HepG2 (cell line): Measurements from ENCODE around the gene SLC43A3. TPM values are rescaled to one million over a fixed set of nuclear protein-coding genes. Genes with fewer than 3 reads are reported as not detected.
A peak's percentile ranks its signal among the peaks of the same experiment; 100 is the strongest.

ENCODE experiments used
- ATAC-seq: fragments of 200-7000 bp; cut with Tn5 transposase; 3 replicates; pipeline ENCODE4 v1.9.1; 2020; ENCODE audit warnings: mild to moderate bottlenecking, moderate library complexity
- BruUV-seq: library from RNA; stranded (reverse); fragments of 400-500 nt; replicated peaks from 2 replicates; lab custom pipeline; 2021; lab: Mats Ljungman, UMichigan
- CTCF ChIA-PET: fragments of 300-600 bp; formaldehyde crosslinking; extraction: SDS; loops from one replicate; lab custom pipeline; 2021; ENCODE audit warnings: low total read pairs, inconsistent platforms, low intra/inter-chr PET ratio; lab: Yijun Ruan, JAX
- POLR2A ChIA-PET: fragments of 350-600 bp; sonication (Branson Sonifier 250); formaldehyde crosslinking; loops from one replicate; lab custom pipeline; 2020; ENCODE audit warnings: antibody characterized with exemption, inconsistent platforms; lab: Yijun Ruan, JAX
- DNase-seq: peaks from one replicate; pipeline ENCODE4 v3.0.0-alpha.2; 2015; ENCODE audit warnings: low spot score
- FAIRE-seq: peaks from 3 replicates; lab custom pipeline; 2011; peaks lifted over from hg19 to GRCh38; lab: Jason Lieb, UNC
- H2AFZ ChIP-seq: one replicate; pipeline ENCODE4 v1.6.1; 2011; ENCODE audit warnings: low read length, inconsistent platforms
- H3K27ac ChIP-seq: fragments of 300-600 bp; 3 replicates; pipeline ENCODE4 v1.8.0; 2011; ENCODE audit warnings: mixed run types, mild to moderate bottlenecking, mixed read lengths, low read length, inconsistent platforms; ENCODE audit not compliant: insufficient read depth; ENCODE audit errors: extremely low read length
- H3K27me3 ChIP-seq, 2 experiments: fragments of 200-600 bp in 1 of 2; 2 replicates in 1 of 2; 3 replicates in 1 of 2; pipeline versions ENCODE4 v1.6.0 to v1.8.0; 2011; ENCODE audit warnings: low read length in 2 of 2, mild to moderate bottlenecking in 2 of 2, moderate library complexity in 2 of 2, inconsistent platforms in 1 of 2; ENCODE audit not compliant: insufficient read depth in 2 of 2, control insufficient read depth in 1 of 2
- H3K36me3 ChIP-seq, 2 experiments: fragments of 200-600 bp in 1 of 2; replicated peaks in 1 of 2; 2 replicates in 1 of 2; 3 replicates in 1 of 2; pipeline versions ENCODE4 v1.5.1 to v1.8.0; 2011; ENCODE audit warnings: low read length in 2 of 2, inconsistent platforms in 1 of 2; ENCODE audit not compliant: insufficient read depth in 2 of 2, control insufficient read depth in 1 of 2
- H3K4me1 ChIP-seq: 2 replicates; pipeline ENCODE4 v1.5.1; 2012; ENCODE audit warnings: low read length, inconsistent platforms; ENCODE audit not compliant: insufficient read depth
- H3K4me2 ChIP-seq: 2 replicates; pipeline ENCODE4 v1.6.0; 2011; ENCODE audit warnings: low read depth, low read length, inconsistent platforms
- H3K4me3 ChIP-seq, 3 experiments: fragments of 200-600 bp in 1 of 3; sonication (generic), shearing (Covaris generic) in 1 of 3; replicated peaks in 1 of 3; 2 replicates each; pipeline ENCODE4 v1.5.1; 2011 to 2016; ENCODE audit warnings: low read length in 3 of 3, inconsistent platforms in 2 of 3, low read depth in 2 of 3, mild to moderate bottlenecking in 2 of 3, control low read depth in 1 of 3, mixed read lengths in 1 of 3; ENCODE audit not compliant: insufficient read depth in 1 of 3
- H3K79me2 ChIP-seq: one replicate; pipeline ENCODE4 v1.6.1; 2011; ENCODE audit warnings: low read length, inconsistent platforms; ENCODE audit not compliant: insufficient read depth
- H3K9ac ChIP-seq: 2 replicates; pipeline ENCODE4 v1.6.0; 2011; ENCODE audit warnings: mild to moderate bottlenecking, low read depth, low read length, inconsistent platforms; ENCODE audit not compliant: insufficient read depth
- H3K9me3 ChIP-seq: 2 replicates; pipeline ENCODE4 v1.5.1; 2012; ENCODE audit warnings: mild to moderate bottlenecking, low read length
- H4K20me1 ChIP-seq: 2 replicates; pipeline ENCODE4 v1.6.0; 2011; ENCODE audit warnings: inconsistent platforms, mild to moderate bottlenecking, low read length, moderate library complexity; ENCODE audit not compliant: insufficient read depth
- MNT ChIP-seq: fragments of 450-650 bp; IDR thresholded peaks from 2 replicates; pipeline ENCODE4 v1.6.1; 2016
- ZNF224 ChIP-seq: sonication (generic); formaldehyde crosslinking; IDR thresholded peaks from 2 replicates; pipeline ENCODE4 v1.5.0; 2020; ENCODE audit warnings: mild to moderate bottlenecking, missing genetic modification reagents
- ZNF576 ChIP-seq: sonication (generic); formaldehyde crosslinking; IDR thresholded peaks from 2 replicates; pipeline ENCODE4 v1.4.0; 2020; ENCODE audit warnings: mild to moderate bottlenecking, missing genetic modification reagents
- ZNF577 ChIP-seq: sonication (generic); formaldehyde crosslinking; IDR thresholded peaks from 2 replicates; pipeline ENCODE4 v1.4.0; 2020; ENCODE audit warnings: mild to moderate bottlenecking, low read depth, missing genetic modification reagents, borderline replicate concordance
- ZNF788 ChIP-seq: sonication (generic); formaldehyde crosslinking; IDR thresholded peaks from 2 replicates; pipeline ENCODE4 v1.5.0; 2020; ENCODE audit warnings: mild to moderate bottlenecking, missing genetic modification reagents, borderline replicate concordance
- WGBS: methylation state at CpG from one replicate; pipeline ENCODE4 v1.1.6; 2017; ENCODE audit warnings: low lambda C conversion rate; 5-methylcytosine and 5-hydroxymethylcytosine counted together
- in situ Hi-C: cut with HindIII; loops from 2 replicates; pipeline ENCODE4 v1.10.0; 2017; ENCODE audit warnings: low pct_unique_long_range_greater_than_20kb; ENCODE audit not compliant: extremely low pct_ligation_motif_present
- intact Hi-C: fragments of 100-400 bp; cut with micrococcal nuclease; formaldehyde crosslinking; loops from one replicate; pipeline ENCODE4 v1.10.0; 2022; ENCODE audit not compliant: unreplicated experiment
- polyA plus RNA-seq, 8 experiments: library from polyadenylated mRNA; depleted of rRNA in 3 of 8; stranded (reverse) in 7 of 8; unstranded in 1 of 8; fragments of >200 nt; fragmentation: Illumina TruSeq in 4 of 8; extraction: Trizol in 4 of 8; gene quantifications; 2 replicates each; pipeline versions ENCODE4 v1.2.1 to v1.2.3, GENCODE V29; 2011 to 2016; ENCODE audit warnings: low read depth in 4 of 8, missing spikeins in 1 of 8, mixed read lengths in 1 of 8; ENCODE audit not compliant: insufficient read depth in 1 of 8
- total RNA-seq, 5 experiments: library from RNA; depleted of rRNA; stranded (reverse); fragments of >200 nt; fragmentation: Illumina TruSeq; extraction: Trizol; gene quantifications; 2 replicates each; pipeline ENCODE4 v1.2.3, GENCODE V29; 2016; ENCODE audit warnings: low read depth in 1 of 5

Gene SLC43A3
- total and polyA plus RNA-seq, 2 of the 13 experiments (the other 11 are each of a cell fraction or from before 2014, with no cell fraction given) = 2.6 TPM; not detected in 1

GRCh38 chr11:57375490-57375889 is 51.4 kb downstream of the SLC43A3 start:
- ATAC-seq = no peak
- intact Hi-C loops (no loop called here), in situ Hi-C loops (no loop called here)
- Histone ChIP-seq H2AFZ (no peak overlapping the region), H3K79me2 (no peaks in the 10 kb centered on the region), H3K4me2 (no peak overlapping the region), H3K4me3 (no peak overlapping the region), H3K9ac (no peak overlapping the region), H3K27me3 (peaks cover 0 to 5% of the 10 kb centered on the region in 2 experiments; a peak in 3 of 5 replicates), H3K27ac (no peak overlapping the region), H4K20me1 (no peaks in the 10 kb centered on the region), H3K4me1 (peaks cover 13% of the 10 kb centered on the region), H3K36me3 (no peaks in the 10 kb centered on the region), H3K9me3 (no peaks in the 10 kb centered on the region)
- 11% methylated on average over 2 of the region's 2 CpGs for WGBS
- POLR2A ChIA-PET = no interaction called here
- no peak for TF ChIP-seq ZNF224 (CRISPR knock-in tag)
- no peak for TF ChIP-seq ZNF576
- no peak for TF ChIP-seq ZNF577
- CTCF ChIA-PET = no interaction called here
- DNase-seq = no peak
- no TSS peak for BruUV-seq
- FAIRE-seq = no peak

GRCh38 chr11:57374966-57375365 is 52.0 kb downstream of the SLC43A3 start:
- H3K9ac ChIP-seq = no peak overlapping the region
- 82% methylated on average over 2 of the region's 3 CpGs for WGBS
- TF ChIP-seq ZNF788 (CRISPR knock-in tag) (no peak), MNT (peak; percentile 56)
- H3K36me3 ChIP-seq = no peaks in the 10 kb centered on the region
- no peak overlapping the region for H3K27ac ChIP-seq
- POLR2A ChIA-PET = no interaction called here
- H2AFZ ChIP-seq = no peak overlapping the region
- H3K4me2 ChIP-seq = no peak overlapping the region
- FAIRE-seq (no peak), ATAC-seq (no peak), DNase-seq (no peak)
- no peaks in the 10 kb centered on the region for H3K79me2 ChIP-seq
- peaks cover 13% of the 10 kb centered on the region for H3K4me1 ChIP-seq
- in situ Hi-C loops (no loop called here), intact Hi-C loops (no loop called here)
- H4K20me1 ChIP-seq = no peaks in the 10 kb centered on the region
- CTCF ChIA-PET = no interaction called here
- no peak overlapping the region for H3K4me3 ChIP-seq
- no TSS peak for BruUV-seq
- H3K27me3 ChIP-seq = peaks cover 0 to 9% of the 10 kb centered on the region in 2 experiments; a peak in 3 of 5 replicates
- H3K9me3 ChIP-seq = no peaks in the 10 kb centered on the region
